ENCODE data around the gene ZGPAT.
A peak's percentile ranks its signal among the peaks of the same experiment; 100 is the strongest.

Gene ZGPAT

GRCh38 chr20:63680427-63680826 is 27.4 kb upstream of the ZGPAT start:
- H3K9ac ChIP-seq (ENCODE audit: low read length): no peak overlapping the region

GRCh38 chr20:63680857-63681608 is 26.8 kb upstream of the ZGPAT start:
- DNase-seq (ENCODE audit: low read depth): no peak
- Histone ChIP-seq H3K4me3 (ENCODE audit: low read length) (no peak overlapping the region), H3K27me3 (replicated peaks; ENCODE audit: control insufficient read depth, insufficient read depth, low read length) (no peaks in the 10 kb centered on the region), H3K9ac (ENCODE audit: low read length) (no peak overlapping the region), H3K9me3 (ENCODE audit: control insufficient read depth, low read length) (no peaks in the 10 kb centered on the region), H3K36me3 (ENCODE audit: control insufficient read depth, insufficient read depth, low read length, severe bottlenecking) (peaks cover 23% of the 10 kb centered on the region), H3K4me1 (ENCODE audit: control insufficient read depth, insufficient read depth, low read length) (peaks cover 20% of the 10 kb centered on the region)

More at GRCh38 chr20:63680427-63680826, 27.4 kb upstream of the ZGPAT start:
- Histone ChIP-seq H3K27me3 (replicated peaks; ENCODE audit: control insufficient read depth, insufficient read depth, low read length) (no peaks in the 10 kb centered on the region), H3K4me3 (ENCODE audit: low read length) (no peak overlapping the region), H3K9me3 (ENCODE audit: control insufficient read depth, low read length) (no peaks in the 10 kb centered on the region), H3K4me1 (ENCODE audit: control insufficient read depth, insufficient read depth, low read length) (peaks cover 17% of the 10 kb centered on the region), H3K36me3 (ENCODE audit: control insufficient read depth, insufficient read depth, low read length, severe bottlenecking) (peaks cover 28% of the 10 kb centered on the region)
- DNase-seq (ENCODE audit: low read depth): no peak

GRCh38 chr20:63681609-63682142 is 26.2 kb upstream of the ZGPAT start:
- H3K4me1 ChIP-seq (ENCODE audit: control insufficient read depth, insufficient read depth, low read length): peaks cover 26% of the 10 kb centered on the region
- no peaks in the 10 kb centered on the region for H3K27me3 ChIP-seq (replicated peaks; ENCODE audit: control insufficient read depth, insufficient read depth, low read length)
- no peak overlapping the region for H3K4me3 ChIP-seq (ENCODE audit: low read length)
- H3K9ac ChIP-seq (ENCODE audit: low read length): peak overlapping the region; percentile 49
- H3K9me3 ChIP-seq (ENCODE audit: control insufficient read depth, low read length): no peaks in the 10 kb centered on the region
- no peak for DNase-seq (ENCODE audit: low read depth)
- H3K36me3 ChIP-seq (ENCODE audit: control insufficient read depth, insufficient read depth, low read length, severe bottlenecking): peaks cover 18% of the 10 kb centered on the region

- Histone ChIP-seq H3K27me3 (replicated peaks; ENCODE audit: control insufficient read depth, insufficient read depth, low read length) (no peaks in the 10 kb centered on the region), H3K9me3 (ENCODE audit: control insufficient read depth, low read length) (no peaks in the 10 kb centered on the region), H3K36me3 (ENCODE audit: control insufficient read depth, insufficient read depth, low read length, severe bottlenecking) (peaks cover 12% of the 10 kb centered on the region), H3K4me1 (ENCODE audit: control insufficient read depth, insufficient read depth, low read length) (peaks cover 35% of the 10 kb centered on the region), H3K9ac (ENCODE audit: low read length) (peak overlapping the region; percentile 68), H3K4me3 (ENCODE audit: low read length) (no peak overlapping the region)
- DNase-seq (ENCODE audit: low read depth): peak; percentile 96
Measured at GRCh38 chr20:63682384-63683139, 25.3 kb upstream of the ZGPAT start.

GRCh38 chr20:63685269-63686026 is 22.4 kb upstream of the ZGPAT start:
- H3K36me3 ChIP-seq (ENCODE audit: control insufficient read depth, insufficient read depth, low read length, severe bottlenecking): peaks cover 4% of the 10 kb centered on the region
- no peaks in the 10 kb centered on the region for H3K9me3 ChIP-seq (ENCODE audit: control insufficient read depth, low read length)
- H3K27me3 ChIP-seq (replicated peaks; ENCODE audit: control insufficient read depth, insufficient read depth, low read length): no peaks in the 10 kb centered on the region
- H3K4me3 ChIP-seq (ENCODE audit: low read length): no peak overlapping the region
- H3K4me1 ChIP-seq (ENCODE audit: control insufficient read depth, insufficient read depth, low read length): peaks cover 40% of the 10 kb centered on the region
- peak overlapping the region; percentile 67 for H3K9ac ChIP-seq (ENCODE audit: low read length)
- no peak for DNase-seq (ENCODE audit: low read depth)

GRCh38 chr20:63686094-63686491 is 21.7 kb upstream of the ZGPAT start:
- H3K9me3 ChIP-seq (ENCODE audit: control insufficient read depth, low read length): no peaks in the 10 kb centered on the region
- peaks cover 40% of the 10 kb centered on the region for H3K4me1 ChIP-seq (ENCODE audit: control insufficient read depth, insufficient read depth, low read length)
- DNase-seq (ENCODE audit: low read depth): no peak
- H3K36me3 ChIP-seq (ENCODE audit: control insufficient read depth, insufficient read depth, low read length, severe bottlenecking): no peaks in the 10 kb centered on the region
- H3K9ac ChIP-seq (ENCODE audit: low read length): peak overlapping the region; percentile 67
- H3K27me3 ChIP-seq (replicated peaks; ENCODE audit: control insufficient read depth, insufficient read depth, low read length): no peaks in the 10 kb centered on the region
- no peak overlapping the region for H3K4me3 ChIP-seq (ENCODE audit: low read length)

- Histone ChIP-seq H3K36me3 (ENCODE audit: control insufficient read depth, insufficient read depth, low read length, severe bottlenecking) (no peaks in the 10 kb centered on the region), H3K9me3 (ENCODE audit: control insufficient read depth, low read length) (no peaks in the 10 kb centered on the region), H3K9ac (ENCODE audit: low read length) (peak overlapping the region; percentile 67), H3K4me1 (ENCODE audit: control insufficient read depth, insufficient read depth, low read length) (peaks cover 37% of the 10 kb centered on the region), H3K27me3 (replicated peaks; ENCODE audit: control insufficient read depth, insufficient read depth, low read length) (no peaks in the 10 kb centered on the region), H3K4me3 (ENCODE audit: low read length) (peak overlapping the region; percentile 0)
- DNase-seq (ENCODE audit: low read depth): peak; percentile 31
Measured at GRCh38 chr20:63686492-63687321, 21.1 kb upstream of the ZGPAT start.

- no peak overlapping the region for H3K4me3 ChIP-seq (ENCODE audit: low read length)
- no peaks in the 10 kb centered on the region for H3K36me3 ChIP-seq (ENCODE audit: control insufficient read depth, insufficient read depth, low read length, severe bottlenecking)
- H3K27me3 ChIP-seq (replicated peaks; ENCODE audit: control insufficient read depth, insufficient read depth, low read length): no peaks in the 10 kb centered on the region
- no peak for DNase-seq (ENCODE audit: low read depth)
- H3K9ac ChIP-seq (ENCODE audit: low read length): peak overlapping the region; percentile 67
- H3K9me3 ChIP-seq (ENCODE audit: control insufficient read depth, low read length): no peaks in the 10 kb centered on the region
- H3K4me1 ChIP-seq (ENCODE audit: control insufficient read depth, insufficient read depth, low read length): peaks cover 31% of the 10 kb centered on the region
Measured at GRCh38 chr20:63687419-63688178, 20.2 kb upstream of the ZGPAT start.

- no peak overlapping the region for H3K4me3 ChIP-seq (ENCODE audit: low read length)
- peak overlapping the region; percentile 67 for H3K9ac ChIP-seq (ENCODE audit: low read length)
- no peaks in the 10 kb centered on the region for H3K9me3 ChIP-seq (ENCODE audit: control insufficient read depth, low read length)
- no peaks in the 10 kb centered on the region for H3K36me3 ChIP-seq (ENCODE audit: control insufficient read depth, insufficient read depth, low read length, severe bottlenecking)
- peaks cover 23% of the 10 kb centered on the region for H3K4me1 ChIP-seq (ENCODE audit: control insufficient read depth, insufficient read depth, low read length)
- DNase-seq (ENCODE audit: low read depth): no peak
- no peaks in the 10 kb centered on the region for H3K27me3 ChIP-seq (replicated peaks; ENCODE audit: control insufficient read depth, insufficient read depth, low read length)
Measured at GRCh38 chr20:63688228-63689045, 19.4 kb upstream of the ZGPAT start.

All from adipocyte (in vitro differentiated cells).